HCT116 (cell line): ENCODE results near the gene ERG. TPM values are rescaled to one million over a fixed set of nuclear protein-coding genes. Genes with fewer than 3 reads are reported as not detected.

Experiments
- ATAC-seq: fragments of 200-7000 bp; cut with Tn5 transposase; 2 replicates; pipeline ENCODE4 v1.9.1; 2020; ENCODE audit warnings: mild to moderate bottlenecking, moderate library complexity
- BruUV-seq: library from RNA; stranded (reverse); fragments of 400-500 nt; replicated peaks from 2 replicates; lab custom pipeline; 2021; lab: Mats Ljungman, UMichigan
- CTCF ChIA-PET: fragments of 300-600 bp; sonication (Branson Sonifier 250); formaldehyde crosslinking; loops from one replicate; lab custom pipeline; 2021; ENCODE audit warnings: antibody characterized with exemption; lab: Charles Lee
- POLR2A ChIA-PET: fragments of 300-600, 350-600 bp; sonication (Branson Sonifier 250); formaldehyde crosslinking; loops from one replicate; lab custom pipeline; 2021; ENCODE audit warnings: antibody characterized with exemption; lab: Charles Lee
- RAD21 ChIA-PET, 2 experiments: fragments of 300-600 bp; sonication (Branson Sonifier 250); formaldehyde crosslinking; loops; one replicate each; lab custom pipeline; 2023; ENCODE audit warnings: low total read pairs in 2 of 2; ENCODE audit not compliant: uncharacterized antibody in 2 of 2, unreplicated experiment in 2 of 2, low non-redundant PET in 1 of 2; lab: Charles Lee
- DNase-seq: peaks from one replicate; pipeline ENCODE4 v3.0.0-alpha.2; 2010; ENCODE audit warnings: low read depth, low spot score
- H2AFZ ChIP-seq: fragments of 200-600 bp; shearing (Covaris generic), sonication (generic); 2 replicates; pipeline ENCODE4 v1.6.1; 2017; ENCODE audit warnings: low read depth, mixed run types, mixed read lengths, antibody characterized with exemption, low read length; ENCODE audit not compliant: poor library complexity, severe bottlenecking
- H3K27ac ChIP-seq: 2 replicates; pipeline ENCODE4 v1.5.1; 2012; ENCODE audit warnings: low read depth, low read length
- H3K27me3 ChIP-seq: fragments of 200-600 bp; sonication (generic); 2 replicates; pipeline ENCODE4 v1.6.1; 2016; ENCODE audit warnings: mixed run types, low read length, mixed read lengths; ENCODE audit not compliant: insufficient read depth
- H3K36me3 ChIP-seq, 2 experiments: fragments of 200-500 bp in 1 of 2; fragments of 200-600 bp in 1 of 2; sonication (Bioruptor generic) in 1 of 2; sonication (generic) in 1 of 2; 2 replicates each; pipeline versions ENCODE4 v1.5.1 to v1.6.1; 2014 to 2016; ENCODE audit warnings: low read length in 2 of 2, inconsistent platforms in 1 of 2, mixed read lengths in 1 of 2, mixed run types in 1 of 2; ENCODE audit not compliant: insufficient read depth in 2 of 2, control insufficient read depth in 1 of 2
- H3K4me1 ChIP-seq, 2 experiments: fragments of 200-600 bp in 1 of 2; sonication (generic) in 1 of 2; 2 replicates each; pipeline versions ENCODE4 v1.5.1 to v1.6.1; 2012 to 2017; ENCODE audit warnings: low read length in 2 of 2, inconsistent platforms in 1 of 2, mild to moderate bottlenecking in 1 of 2, mixed read lengths in 1 of 2, mixed run types in 1 of 2, moderate library complexity in 1 of 2; ENCODE audit not compliant: insufficient read depth in 2 of 2, control insufficient read depth in 1 of 2
- H3K4me2 ChIP-seq: fragments of 200-600 bp; sonication (generic); 2 replicates; pipeline ENCODE4 v1.6.1; 2017; ENCODE audit warnings: mixed run types, low read length, mixed read lengths
- H3K4me3 ChIP-seq, 2 experiments: fragments of 200-600 bp in 1 of 2; sonication (generic) in 1 of 2; replicated peaks in 1 of 2; 2 replicates each; pipeline ENCODE4 v1.5.1; 2011 to 2016; ENCODE audit warnings: low read length in 2 of 2, control low read depth in 1 of 2, low read depth in 1 of 2, mild to moderate bottlenecking in 1 of 2, mixed read lengths in 1 of 2, mixed run types in 1 of 2
- H3K79me2 ChIP-seq: fragments of 200-600 bp; sonication (generic); 2 replicates; pipeline ENCODE4 v1.6.1; 2017; ENCODE audit warnings: mild to moderate bottlenecking, mixed run types, low read length, moderate library complexity, mixed read lengths; ENCODE audit not compliant: insufficient read depth
- H3K9ac ChIP-seq: fragments of 200-600 bp; sonication (generic); 2 replicates; pipeline ENCODE4 v1.6.1; 2016; ENCODE audit warnings: low read length, mixed read lengths
- H3K9me2 ChIP-seq: fragments of 200-600 bp; sonication (generic), shearing (Covaris generic); 2 replicates; pipeline ENCODE4 v1.6.1; 2017; ENCODE audit warnings: mixed run types, mild to moderate bottlenecking, moderate library complexity; ENCODE audit not compliant: insufficient read depth
- H3K9me3 ChIP-seq, 2 experiments: fragments of 200-500 bp in 1 of 2; fragments of 200-600 bp in 1 of 2; sonication (Bioruptor generic) in 1 of 2; sonication (generic) in 1 of 2; 2 replicates each; pipeline ENCODE4 v1.6.1; 2014 to 2017; ENCODE audit warnings: low read length in 2 of 2, mixed read lengths in 2 of 2, inconsistent platforms in 1 of 2, low read depth in 1 of 2, mild to moderate bottlenecking in 1 of 2, mixed run types in 1 of 2, moderate library complexity in 1 of 2; ENCODE audit not compliant: control insufficient read depth in 1 of 2, insufficient read depth in 1 of 2
- H4K20me1 ChIP-seq: fragments of 200-600 bp; sonication (generic), shearing (Covaris generic); 2 replicates; pipeline ENCODE4 v1.6.1; 2017; ENCODE audit warnings: mixed run types, mild to moderate bottlenecking, moderate library complexity; ENCODE audit not compliant: insufficient read depth
- EGR1 ChIP-seq: IDR thresholded peaks from 2 replicates; pipeline ENCODE4 v1.6.1; 2012; ENCODE audit warnings: low read depth
- ELF1 ChIP-seq: IDR thresholded peaks from 2 replicates; pipeline ENCODE4 v1.6.1; 2012; ENCODE audit warnings: low read depth, borderline replicate concordance
- POLR2A ChIP-seq: IDR thresholded peaks from 2 replicates; pipeline ENCODE4 v1.7.0; 2011; ENCODE audit warnings: borderline replicate concordance; ENCODE audit not compliant: insufficient read depth, insufficient read length; ENCODE audit errors: extremely low read depth
- YY1 ChIP-seq: IDR thresholded peaks from 2 replicates; pipeline ENCODE4 v1.6.1; 2011; ENCODE audit warnings: low read length, low read depth, moderate library complexity, mild to moderate bottlenecking; ENCODE audit not compliant: insufficient replicate concordance; ENCODE audit errors: extremely low read depth
- intact Hi-C: fragments of 100-400 bp; cut with micrococcal nuclease; formaldehyde crosslinking; loops from 2 replicates; pipeline ENCODE4 v1.10.0; 2022
- total RNA-seq: library from RNA; stranded (reverse); gene quantifications from one replicate; pipeline ENCODE4 v1.2.1, GENCODE V29; 2021; ENCODE audit not compliant: unreplicated experiment
- TF ChIP-seq, protein P1 (sequence below), 3 experiments: fragments of 200-600 bp in 1 of 3; sonication (generic) in 1 of 3; IDR thresholded peaks in 2 of 3; conservative IDR thresholded peaks in 1 of 3; 2 replicates each; pipeline ENCODE4 v1.5.1; 2012 to 2017; ENCODE audit warnings: low read depth in 2 of 3, low read length in 2 of 3, antibody characterized with exemption in 1 of 3, borderline replicate concordance in 1 of 3, control low read depth in 1 of 3, mild to moderate bottlenecking in 1 of 3, mixed read lengths in 1 of 3, mixed run types in 1 of 3, moderate library complexity in 1 of 3; ENCODE audit not compliant: insufficient read depth in 1 of 3
- TF ChIP-seq, protein P2 (sequence below): IDR thresholded peaks from 2 replicates; pipeline ENCODE4 v1.6.1; 2011; ENCODE audit warnings: mild to moderate bottlenecking, low read length, moderate library complexity; ENCODE audit not compliant: insufficient replicate concordance; ENCODE audit errors: extremely low read depth

ERG gene
- total RNA-seq, 1 experiment from 2014 or later, result 0.17 TPM

GRCh38 chr21:38441153-38441552 is 57.1 kb downstream of the ERG start:
- CTCF ChIA-PET, result no interaction called here
- Histone ChIP-seq H3K4me2 (no peak overlapping the region), H3K36me3 (no peaks in the 10 kb centered on the region), H3K4me1 (no peaks in the 10 kb centered on the region), H4K20me1 (no peaks in the 10 kb centered on the region), H3K27me3 (peaks cover 5% of the 10 kb centered on the region; the same call in 1 of the 2 replicates), H3K27ac (no peak overlapping the region), H3K4me3 (no peak overlapping the region), H3K9me2 (no peaks in the 10 kb centered on the region), H3K9me3 (no peaks in the 10 kb centered on the region), H3K9ac (no peak overlapping the region), H2AFZ (no peak overlapping the region), H3K79me2 (no peaks in the 10 kb centered on the region)
- POLR2A ChIA-PET, result no interaction called here
- intact Hi-C loops, result no loop called here
- TF ChIP-seq POLR2A, result no peak
- TF ChIP-seq, protein P1, sequence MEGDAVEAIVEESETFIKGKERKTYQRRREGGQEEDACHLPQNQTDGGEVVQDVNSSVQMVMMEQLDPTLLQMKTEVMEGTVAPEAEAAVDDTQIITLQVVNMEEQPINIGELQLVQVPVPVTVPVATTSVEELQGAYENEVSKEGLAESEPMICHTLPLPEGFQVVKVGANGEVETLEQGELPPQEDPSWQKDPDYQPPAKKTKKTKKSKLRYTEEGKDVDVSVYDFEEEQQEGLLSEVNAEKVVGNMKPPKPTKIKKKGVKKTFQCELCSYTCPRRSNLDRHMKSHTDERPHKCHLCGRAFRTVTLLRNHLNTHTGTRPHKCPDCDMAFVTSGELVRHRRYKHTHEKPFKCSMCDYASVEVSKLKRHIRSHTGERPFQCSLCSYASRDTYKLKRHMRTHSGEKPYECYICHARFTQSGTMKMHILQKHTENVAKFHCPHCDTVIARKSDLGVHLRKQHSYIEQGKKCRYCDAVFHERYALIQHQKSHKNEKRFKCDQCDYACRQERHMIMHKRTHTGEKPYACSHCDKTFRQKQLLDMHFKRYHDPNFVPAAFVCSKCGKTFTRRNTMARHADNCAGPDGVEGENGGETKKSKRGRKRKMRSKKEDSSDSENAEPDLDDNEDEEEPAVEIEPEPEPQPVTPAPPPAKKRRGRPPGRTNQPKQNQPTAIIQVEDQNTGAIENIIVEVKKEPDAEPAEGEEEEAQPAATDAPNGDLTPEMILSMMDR (IDR thresholded peaks at IDR 0.05 in 2 of 3, conservative IDR thresholded peaks at IDR 0.05 in 1 of 3; ENCODE audit: borderline replicate concordance in 1 of 3, insufficient read depth in 1 of 3, low read depth in 2 of 3, low read length in 2 of 3), result no peak
- no peak for TF ChIP-seq ELF1
- TF ChIP-seq, protein P2, sequence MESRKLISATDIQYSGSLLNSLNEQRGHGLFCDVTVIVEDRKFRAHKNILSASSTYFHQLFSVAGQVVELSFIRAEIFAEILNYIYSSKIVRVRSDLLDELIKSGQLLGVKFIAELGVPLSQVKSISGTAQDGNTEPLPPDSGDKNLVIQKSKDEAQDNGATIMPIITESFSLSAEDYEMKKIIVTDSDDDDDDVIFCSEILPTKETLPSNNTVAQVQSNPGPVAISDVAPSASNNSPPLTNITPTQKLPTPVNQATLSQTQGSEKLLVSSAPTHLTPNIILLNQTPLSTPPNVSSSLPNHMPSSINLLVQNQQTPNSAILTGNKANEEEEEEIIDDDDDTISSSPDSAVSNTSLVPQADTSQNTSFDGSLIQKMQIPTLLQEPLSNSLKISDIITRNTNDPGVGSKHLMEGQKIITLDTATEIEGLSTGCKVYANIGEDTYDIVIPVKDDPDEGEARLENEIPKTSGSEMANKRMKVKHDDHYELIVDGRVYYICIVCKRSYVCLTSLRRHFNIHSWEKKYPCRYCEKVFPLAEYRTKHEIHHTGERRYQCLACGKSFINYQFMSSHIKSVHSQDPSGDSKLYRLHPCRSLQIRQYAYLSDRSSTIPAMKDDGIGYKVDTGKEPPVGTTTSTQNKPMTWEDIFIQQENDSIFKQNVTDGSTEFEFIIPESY, result no peak
- TF ChIP-seq YY1, result no peak
- TF ChIP-seq EGR1, result no peak
- ATAC-seq, result no peak
- BruUV-seq, result no TSS peak
- no peak for DNase-seq
- RAD21 ChIA-PET, result no interaction called here
